HepG2 (cell line): Measurements from ENCODE around the gene COA7. TPM values are rescaled to one million over a fixed set of nuclear protein-coding genes. Genes with fewer than 3 reads are reported as not detected.
A peak's percentile ranks its signal among the peaks of the same experiment; 100 is the strongest.

Experiments
- ATAC-seq: fragments of 200-7000 bp; cut with Tn5 transposase; 3 replicates; pipeline ENCODE4 v1.9.1; 2020; ENCODE audit warnings: mild to moderate bottlenecking, moderate library complexity
- BruUV-seq: library from RNA; stranded (reverse); fragments of 400-500 nt; replicated peaks from 2 replicates; lab custom pipeline; 2021; lab: Mats Ljungman, UMichigan
- CTCF ChIA-PET: fragments of 300-600 bp; formaldehyde crosslinking; extraction: SDS; loops from one replicate; lab custom pipeline; 2021; ENCODE audit warnings: low total read pairs, inconsistent platforms, low intra/inter-chr PET ratio; lab: Yijun Ruan, JAX
- POLR2A ChIA-PET: fragments of 350-600 bp; sonication (Branson Sonifier 250); formaldehyde crosslinking; loops from one replicate; lab custom pipeline; 2020; ENCODE audit warnings: antibody characterized with exemption, inconsistent platforms; lab: Yijun Ruan, JAX
- DNase-seq: peaks from one replicate; pipeline ENCODE4 v3.0.0-alpha.2; 2015; ENCODE audit warnings: low spot score
- FAIRE-seq: peaks from 3 replicates; lab custom pipeline; 2011; peaks lifted over from hg19 to GRCh38; lab: Jason Lieb, UNC
- H2AFZ ChIP-seq: one replicate; pipeline ENCODE4 v1.6.1; 2011; ENCODE audit warnings: low read length, inconsistent platforms
- H3K27ac ChIP-seq: fragments of 300-600 bp; 3 replicates; pipeline ENCODE4 v1.8.0; 2011; ENCODE audit warnings: mixed run types, mild to moderate bottlenecking, mixed read lengths, low read length, inconsistent platforms; ENCODE audit not compliant: insufficient read depth; ENCODE audit errors: extremely low read length
- H3K27me3 ChIP-seq, 2 experiments: fragments of 200-600 bp in 1 of 2; 2 replicates in 1 of 2; 3 replicates in 1 of 2; pipeline versions ENCODE4 v1.6.0 to v1.8.0; 2011; ENCODE audit warnings: low read length in 2 of 2, mild to moderate bottlenecking in 2 of 2, moderate library complexity in 2 of 2, inconsistent platforms in 1 of 2; ENCODE audit not compliant: insufficient read depth in 2 of 2, control insufficient read depth in 1 of 2
- H3K36me3 ChIP-seq, 2 experiments: fragments of 200-600 bp in 1 of 2; replicated peaks in 1 of 2; 2 replicates in 1 of 2; 3 replicates in 1 of 2; pipeline versions ENCODE4 v1.5.1 to v1.8.0; 2011; ENCODE audit warnings: low read length in 2 of 2, inconsistent platforms in 1 of 2; ENCODE audit not compliant: insufficient read depth in 2 of 2, control insufficient read depth in 1 of 2
- H3K4me1 ChIP-seq: 2 replicates; pipeline ENCODE4 v1.5.1; 2012; ENCODE audit warnings: low read length, inconsistent platforms; ENCODE audit not compliant: insufficient read depth
- H3K4me2 ChIP-seq: 2 replicates; pipeline ENCODE4 v1.6.0; 2011; ENCODE audit warnings: low read depth, low read length, inconsistent platforms
- H3K4me3 ChIP-seq, 3 experiments: fragments of 200-600 bp in 1 of 3; sonication (generic), shearing (Covaris generic) in 1 of 3; replicated peaks in 1 of 3; 2 replicates each; pipeline ENCODE4 v1.5.1; 2011 to 2016; ENCODE audit warnings: low read length in 3 of 3, inconsistent platforms in 2 of 3, low read depth in 2 of 3, mild to moderate bottlenecking in 2 of 3, control low read depth in 1 of 3, mixed read lengths in 1 of 3; ENCODE audit not compliant: insufficient read depth in 1 of 3
- H3K79me2 ChIP-seq: one replicate; pipeline ENCODE4 v1.6.1; 2011; ENCODE audit warnings: low read length, inconsistent platforms; ENCODE audit not compliant: insufficient read depth
- H3K9ac ChIP-seq: 2 replicates; pipeline ENCODE4 v1.6.0; 2011; ENCODE audit warnings: mild to moderate bottlenecking, low read depth, low read length, inconsistent platforms; ENCODE audit not compliant: insufficient read depth
- H3K9me3 ChIP-seq: 2 replicates; pipeline ENCODE4 v1.5.1; 2012; ENCODE audit warnings: mild to moderate bottlenecking, low read length
- H4K20me1 ChIP-seq: 2 replicates; pipeline ENCODE4 v1.6.0; 2011; ENCODE audit warnings: inconsistent platforms, mild to moderate bottlenecking, low read length, moderate library complexity; ENCODE audit not compliant: insufficient read depth
- ARNTL ChIP-seq: sonication (generic); formaldehyde crosslinking; IDR thresholded peaks from 2 replicates; pipeline ENCODE4 v1.4.0; 2020; ENCODE audit warnings: mild to moderate bottlenecking, missing genetic modification reagents
- CREM ChIP-seq, 2 experiments: sonication (generic) in 1 of 2; formaldehyde crosslinking in 1 of 2; IDR thresholded peaks; 2 replicates each; pipeline versions ENCODE4 v1.4.0 to v1.6.1; 2016 to 2020; ENCODE audit warnings: antibody characterized with exemption in 1 of 2, mild to moderate bottlenecking in 1 of 2, missing genetic modification reagents in 1 of 2
- HDAC2 ChIP-seq: sonication (generic); formaldehyde crosslinking; IDR thresholded peaks from 2 replicates; pipeline ENCODE4 v1.4.0; 2020; ENCODE audit warnings: missing genetic modification reagents
- KLF6 ChIP-seq: IDR thresholded peaks from 2 replicates; pipeline ENCODE4 v1.8.0; 2016; ENCODE audit warnings: missing biosample characterization, missing genetic modification reagents
- MEF2D ChIP-seq: sonication (generic); formaldehyde crosslinking; IDR thresholded peaks from 2 replicates; pipeline ENCODE4 v1.5.1; 2020; ENCODE audit warnings: mild to moderate bottlenecking, missing genetic modification reagents
- NFE2 ChIP-seq: sonication (generic); formaldehyde crosslinking; IDR thresholded peaks from 2 replicates; pipeline ENCODE4 v1.4.0; 2020; ENCODE audit warnings: missing genetic modification reagents
- PLSCR1 ChIP-seq: sonication (generic); formaldehyde crosslinking; IDR thresholded peaks from 2 replicates; pipeline ENCODE4 v1.5.0; 2020; ENCODE audit warnings: missing genetic modification reagents, mild to moderate bottlenecking, borderline replicate concordance
- PREB ChIP-seq: sonication (generic); formaldehyde crosslinking; IDR thresholded peaks from 2 replicates; pipeline ENCODE4 v1.4.0; 2020; ENCODE audit warnings: missing genetic modification reagents
- RAD51 ChIP-seq: fragments of 450-650 bp; IDR thresholded peaks from 2 replicates; pipeline ENCODE4 v1.6.1; 2016; ENCODE audit warnings: borderline replicate concordance
- RARA ChIP-seq: IDR thresholded peaks from 2 replicates; pipeline ENCODE4 v1.6.1; 2016; ENCODE audit warnings: missing genetic modification reagents, missing compliant biosample characterization
- SCMH1 ChIP-seq: sonication (generic); formaldehyde crosslinking; IDR thresholded peaks from 2 replicates; pipeline ENCODE4 v1.9.0; 2021; ENCODE audit warnings: missing genetic modification reagents, mild to moderate bottlenecking, borderline replicate concordance
- SMARCC2 ChIP-seq: fragments of 450-650 bp; IDR thresholded peaks from 2 replicates; pipeline ENCODE4 v1.6.1; 2017; ENCODE audit warnings: antibody characterized with exemption, mild to moderate bottlenecking
- SOX5 ChIP-seq: IDR thresholded peaks from 2 replicates; pipeline ENCODE4 v1.6.1; 2016; ENCODE audit warnings: borderline replicate concordance
- SP2 ChIP-seq: sonication (generic); formaldehyde crosslinking; IDR thresholded peaks from 2 replicates; pipeline ENCODE4 v1.5.1; 2020; ENCODE audit warnings: mild to moderate bottlenecking, missing genetic modification reagents
- SPEN ChIP-seq: sonication (generic); formaldehyde crosslinking; IDR thresholded peaks from 2 replicates; pipeline ENCODE4 v1.5.1; 2020; ENCODE audit warnings: low read depth, mild to moderate bottlenecking, missing genetic modification reagents
- WGBS: methylation state at CpG from one replicate; pipeline ENCODE4 v1.1.6; 2017; ENCODE audit warnings: low lambda C conversion rate; 5-methylcytosine and 5-hydroxymethylcytosine counted together
- in situ Hi-C: cut with HindIII; loops from 2 replicates; pipeline ENCODE4 v1.10.0; 2017; ENCODE audit warnings: low pct_unique_long_range_greater_than_20kb; ENCODE audit not compliant: extremely low pct_ligation_motif_present
- intact Hi-C: fragments of 100-400 bp; cut with micrococcal nuclease; formaldehyde crosslinking; loops from one replicate; pipeline ENCODE4 v1.10.0; 2022; ENCODE audit not compliant: unreplicated experiment
- polyA plus RNA-seq, 8 experiments: library from polyadenylated mRNA; depleted of rRNA in 3 of 8; stranded (reverse) in 7 of 8; unstranded in 1 of 8; fragments of >200 nt; fragmentation: Illumina TruSeq in 4 of 8; extraction: Trizol in 4 of 8; gene quantifications; 2 replicates each; pipeline versions ENCODE4 v1.2.1 to v1.2.3, GENCODE V29; 2011 to 2016; ENCODE audit warnings: low read depth in 4 of 8, missing spikeins in 1 of 8, mixed read lengths in 1 of 8; ENCODE audit not compliant: insufficient read depth in 1 of 8
- total RNA-seq, 5 experiments: library from RNA; depleted of rRNA; stranded (reverse); fragments of >200 nt; fragmentation: Illumina TruSeq; extraction: Trizol; gene quantifications; 2 replicates each; pipeline ENCODE4 v1.2.3, GENCODE V29; 2016; ENCODE audit warnings: low read depth in 1 of 5
- TF ChIP-seq, protein P1 (sequence below): sonication (generic); formaldehyde crosslinking; IDR thresholded peaks from 2 replicates; pipeline ENCODE4 v1.4.0; 2020; ENCODE audit warnings: missing genetic modification reagents, mild to moderate bottlenecking, borderline replicate concordance
- TF ChIP-seq, protein P2 (sequence below): IDR thresholded peaks from 2 replicates; pipeline ENCODE4 v1.6.1; 2018; ENCODE audit warnings: missing genetic modification reagents, mild to moderate bottlenecking, missing compliant biosample characterization
- TF ChIP-seq, protein P3 (sequence below): IDR thresholded peaks from 2 replicates; pipeline ENCODE4 v1.6.1; 2016; ENCODE audit warnings: mild to moderate bottlenecking

The COA7 gene
- total and polyA plus RNA-seq, 2 of the 13 experiments (the other 11 are each of a cell fraction or from before 2014, with no cell fraction given) = 12.3 to 30.4 TPM

DNA sequence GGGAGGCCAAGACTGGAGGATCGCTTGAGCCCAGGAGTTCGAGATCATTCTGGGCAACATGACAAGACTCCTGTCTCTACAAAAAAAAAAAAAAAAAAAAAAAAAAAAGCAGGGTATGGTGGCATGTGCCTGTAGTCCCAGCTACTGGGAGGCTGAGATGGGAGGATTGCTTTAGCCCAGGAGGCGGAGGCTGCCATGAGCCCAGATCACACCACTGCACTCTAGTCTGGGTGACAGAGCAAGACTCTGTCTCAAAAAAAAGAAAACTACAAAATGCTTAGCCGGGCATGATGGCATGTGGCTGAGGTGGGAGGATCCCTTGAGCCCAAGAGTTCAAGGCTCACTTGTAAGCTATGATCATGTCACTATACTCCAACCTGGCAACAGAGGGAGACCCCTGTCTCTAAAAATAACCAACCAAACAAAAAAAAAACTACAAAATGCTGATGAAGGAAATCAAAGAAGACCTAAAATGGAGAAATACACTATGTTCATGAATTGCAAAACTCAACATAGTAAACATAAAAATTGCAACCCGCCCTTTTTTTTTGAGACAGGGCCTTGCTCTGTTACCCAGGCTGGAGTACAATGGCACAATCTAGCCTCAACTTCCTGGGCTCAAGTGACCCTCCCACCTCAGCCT, 44.8 kb downstream of the COA7 start (continued):
- no peak for TF ChIP-seq PLSCR1 (CRISPR knock-in tag)
- no peak for TF ChIP-seq KLF6
- TF ChIP-seq, protein P1, sequence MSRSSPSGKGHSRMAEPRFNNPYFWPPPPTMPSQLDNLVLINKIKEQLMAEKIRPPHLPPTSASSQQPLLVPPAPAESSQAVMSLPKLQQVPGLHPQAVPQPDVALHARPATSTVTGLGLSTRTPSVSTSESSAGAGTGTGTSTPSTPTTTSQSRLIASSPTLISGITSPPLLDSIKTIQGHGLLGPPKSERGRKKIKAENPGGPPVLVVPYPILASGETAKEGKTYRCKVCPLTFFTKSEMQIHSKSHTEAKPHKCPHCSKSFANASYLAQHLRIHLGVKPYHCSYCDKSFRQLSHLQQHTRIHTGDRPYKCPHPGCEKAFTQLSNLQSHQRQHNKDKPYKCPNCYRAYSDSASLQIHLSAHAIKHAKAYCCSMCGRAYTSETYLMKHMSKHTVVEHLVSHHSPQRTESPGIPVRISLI = 0 out of 2 replicates have a peak, but pooled peaks have one; percentile 20
- TF ChIP-seq PREB (CRISPR knock-in tag) = no peak

GRCh38 chr1:52651904-52652303, 46.2 kb downstream of the COA7 start:
- in situ Hi-C loops (no loop called here), intact Hi-C loops (loop anchor here (10.0 kb wide), 1 partner anchor 47 kb away; the partner anchor contains the start of gene GPX7)
- H3K27ac ChIP-seq = peak overlapping the region; percentile 75
- FAIRE-seq (peak; percentile 78), DNase-seq (peak; percentile 91), ATAC-seq (peak; percentile 91)
- no peaks in the 10 kb centered on the region for H3K9me3 ChIP-seq
- peaks cover 32% of the 10 kb centered on the region for H3K4me1 ChIP-seq
- POLR2A ChIA-PET = interaction anchor here (0.7 to 2.0 kb wide), 10 partner anchors 9 to 286 kb away, joined by 3 to 7 read pairs (median 4); partner anchors contain the start of genes CC2D1B, ORC1, PRPF38A and SCP2
- no peak overlapping the region; a peak in 1 of 6 replicates for H3K4me3 ChIP-seq
- no peaks in the 10 kb centered on the region for H3K36me3 ChIP-seq
- no TSS peak for BruUV-seq
- no peaks in the 10 kb centered on the region for H3K27me3 ChIP-seq
- H3K79me2 ChIP-seq = no peaks in the 10 kb centered on the region
- H2AFZ ChIP-seq = no peak overlapping the region
- CTCF ChIA-PET = no interaction called here
- H4K20me1 ChIP-seq = no peaks in the 10 kb centered on the region
- peak overlapping the region; percentile 37 for H3K4me2 ChIP-seq
- 0% methylated on average over 1 of the region's 1 CpG for WGBS
- H3K9ac ChIP-seq = no peak overlapping the region
- TF ChIP-seq SOX5 (CRISPR knock-in tag) (peak; percentile 39; the same call in 1 of the 2 replicates), ARNTL (CRISPR knock-in tag) (no peak), CREM (IDR thresholded peaks at IDR 0.05) (peak; percentile 30; the same call in 1 of the 2 replicates), CREM (CRISPR knock-in tag; IDR thresholded peaks at IDR 0.05) (no peak), RARA (CRISPR knock-in tag) (peak; percentile 60; the same call in 1 of the 2 replicates), RAD51 (peak; percentile 70), SPEN (CRISPR knock-in tag) (peak; percentile 49; the same call in 1 of the 2 replicates), SP2 (CRISPR knock-in tag) (no peak), SCMH1 (CRISPR knock-in tag) (no peak), SMARCC2 (no peak), MEF2D (CRISPR knock-in tag) (peak; percentile 42; the same call in 1 of the 2 replicates), HDAC2 (CRISPR knock-in tag) (peak; percentile 53; the same call in 1 of the 2 replicates), NFE2 (CRISPR knock-in tag) (no peak)
- TF ChIP-seq, protein P2, sequence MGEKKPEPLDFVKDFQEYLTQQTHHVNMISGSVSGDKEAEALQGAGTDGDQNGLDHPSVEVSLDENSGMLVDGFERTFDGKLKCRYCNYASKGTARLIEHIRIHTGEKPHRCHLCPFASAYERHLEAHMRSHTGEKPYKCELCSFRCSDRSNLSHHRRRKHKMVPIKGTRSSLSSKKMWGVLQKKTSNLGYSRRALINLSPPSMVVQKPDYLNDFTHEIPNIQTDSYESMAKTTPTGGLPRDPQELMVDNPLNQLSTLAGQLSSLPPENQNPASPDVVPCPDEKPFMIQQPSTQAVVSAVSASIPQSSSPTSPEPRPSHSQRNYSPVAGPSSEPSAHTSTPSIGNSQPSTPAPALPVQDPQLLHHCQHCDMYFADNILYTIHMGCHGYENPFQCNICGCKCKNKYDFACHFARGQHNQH (CRISPR knock-in tag) = 0 out of 2 replicates have a peak, but pooled peaks have one; percentile 28
- TF ChIP-seq, protein P3, sequence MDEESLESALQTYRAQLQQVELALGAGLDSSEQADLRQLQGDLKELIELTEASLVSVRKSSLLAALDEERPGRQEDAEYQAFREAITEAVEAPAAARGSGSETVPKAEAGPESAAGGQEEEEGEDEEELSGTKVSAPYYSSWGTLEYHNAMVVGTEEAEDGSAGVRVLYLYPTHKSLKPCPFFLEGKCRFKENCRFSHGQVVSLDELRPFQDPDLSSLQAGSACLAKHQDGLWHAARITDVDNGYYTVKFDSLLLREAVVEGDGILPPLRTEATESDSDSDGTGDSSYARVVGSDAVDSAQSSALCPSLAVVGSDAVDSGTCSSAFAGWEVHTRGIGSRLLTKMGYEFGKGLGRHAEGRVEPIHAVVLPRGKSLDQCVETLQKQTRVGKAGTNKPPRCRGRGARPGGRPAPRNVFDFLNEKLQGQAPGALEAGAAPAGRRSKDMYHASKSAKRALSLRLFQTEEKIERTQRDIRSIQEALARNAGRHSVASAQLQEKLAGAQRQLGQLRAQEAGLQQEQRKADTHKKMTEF (CRISPR knock-in tag) = no peak
